Measurements from ENCODE around the gene FNDC11.
"Not testable (repeated sequence)": the region's sequence is repeated elsewhere in the genome, so short reads cannot be mapped to it uniquely, and the experiment has no call there.

The FNDC11 gene

DNA sequence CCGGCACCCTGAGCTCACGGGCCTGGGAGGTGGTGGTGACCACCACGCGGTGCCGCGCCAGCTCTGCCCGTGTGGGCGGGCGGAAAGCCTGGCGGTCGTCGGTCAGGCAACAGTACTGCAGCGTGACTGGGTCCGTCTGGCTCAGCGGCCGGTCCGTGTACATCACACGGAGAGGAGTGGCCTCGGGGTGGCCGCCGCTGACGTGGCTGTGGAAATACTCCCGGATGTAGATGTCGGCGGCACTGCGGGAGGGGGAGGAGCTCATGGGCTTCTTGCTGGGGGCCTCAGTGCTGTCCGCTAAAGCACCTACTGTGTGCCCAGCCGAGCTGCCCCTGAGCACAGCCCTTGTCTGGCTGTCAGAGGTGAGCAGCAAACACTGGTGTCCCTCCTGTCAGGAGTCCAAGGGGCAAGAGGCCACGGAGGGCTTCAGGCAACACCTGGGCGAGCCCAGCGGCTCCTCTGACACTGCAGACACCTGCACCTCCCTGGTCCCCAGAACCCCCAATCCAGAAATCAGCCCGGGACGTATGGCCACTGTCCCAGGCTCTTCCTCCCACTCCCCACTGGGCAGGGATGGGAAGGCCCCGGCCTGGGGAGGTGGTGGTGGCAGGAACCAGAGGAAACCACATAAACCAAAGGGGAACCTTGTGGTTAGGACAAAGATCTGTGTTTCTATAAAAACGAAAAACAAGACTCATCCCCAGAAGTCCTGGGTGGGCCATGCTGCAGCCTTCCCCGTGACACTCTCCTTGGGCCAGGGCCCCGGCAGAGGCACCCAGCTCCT, 13.6 kb downstream of the FNDC11 start:
- TF ChIP-seq ZFX (IDR thresholded peaks at IDR 0.05; ENCODE audit: borderline replicate concordance): no peak
- TF ChIP-seq, protein P1, sequence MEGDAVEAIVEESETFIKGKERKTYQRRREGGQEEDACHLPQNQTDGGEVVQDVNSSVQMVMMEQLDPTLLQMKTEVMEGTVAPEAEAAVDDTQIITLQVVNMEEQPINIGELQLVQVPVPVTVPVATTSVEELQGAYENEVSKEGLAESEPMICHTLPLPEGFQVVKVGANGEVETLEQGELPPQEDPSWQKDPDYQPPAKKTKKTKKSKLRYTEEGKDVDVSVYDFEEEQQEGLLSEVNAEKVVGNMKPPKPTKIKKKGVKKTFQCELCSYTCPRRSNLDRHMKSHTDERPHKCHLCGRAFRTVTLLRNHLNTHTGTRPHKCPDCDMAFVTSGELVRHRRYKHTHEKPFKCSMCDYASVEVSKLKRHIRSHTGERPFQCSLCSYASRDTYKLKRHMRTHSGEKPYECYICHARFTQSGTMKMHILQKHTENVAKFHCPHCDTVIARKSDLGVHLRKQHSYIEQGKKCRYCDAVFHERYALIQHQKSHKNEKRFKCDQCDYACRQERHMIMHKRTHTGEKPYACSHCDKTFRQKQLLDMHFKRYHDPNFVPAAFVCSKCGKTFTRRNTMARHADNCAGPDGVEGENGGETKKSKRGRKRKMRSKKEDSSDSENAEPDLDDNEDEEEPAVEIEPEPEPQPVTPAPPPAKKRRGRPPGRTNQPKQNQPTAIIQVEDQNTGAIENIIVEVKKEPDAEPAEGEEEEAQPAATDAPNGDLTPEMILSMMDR (IDR thresholded peaks at IDR 0.05): no peak
- peak overlapping the region; percentile 35; the same call in 1 of the 2 replicates for H3K27ac ChIP-seq

DNA sequence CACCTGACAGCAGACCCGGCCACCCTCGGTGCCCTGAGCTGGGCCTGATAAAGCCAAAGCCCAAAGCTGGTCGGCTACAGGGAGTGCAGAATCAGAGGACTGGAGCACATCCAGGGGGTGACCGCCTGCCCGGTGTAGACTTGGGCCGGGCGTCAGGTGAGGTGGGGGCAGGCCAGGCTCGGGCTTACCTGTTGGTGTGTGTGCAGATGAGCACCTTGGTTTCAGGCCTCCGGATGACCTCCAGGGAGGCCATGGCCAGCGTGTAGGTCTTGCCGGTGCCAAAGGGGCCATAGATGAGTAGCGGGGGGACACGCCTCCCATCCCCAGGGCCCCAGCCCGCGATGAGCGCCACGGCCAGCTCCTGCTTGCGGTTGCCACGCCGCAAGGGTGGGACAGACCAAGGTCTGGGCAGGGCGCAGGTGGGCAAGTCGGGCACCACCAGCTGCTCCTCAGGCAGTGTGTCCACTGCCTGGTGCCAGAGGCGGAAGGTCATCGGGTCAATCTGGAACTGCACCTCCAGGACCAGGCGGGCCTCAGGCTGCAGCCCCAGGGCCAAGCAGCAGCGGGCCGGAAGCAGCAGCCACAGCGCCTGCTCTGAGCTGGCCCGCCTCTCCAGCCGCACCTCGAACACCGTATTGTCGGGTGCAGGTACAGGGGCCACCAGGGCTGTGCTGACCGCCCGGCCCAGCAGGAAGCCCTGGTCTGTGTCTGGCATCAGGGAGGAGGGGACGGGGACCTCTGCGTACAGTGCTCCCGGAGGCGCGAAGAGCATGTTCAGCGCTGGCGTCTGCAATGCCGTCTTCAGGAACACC, 14.4 kb downstream of the FNDC11 start:
- TF ChIP-seq, protein P1 (IDR thresholded peaks at IDR 0.05): no peak
- TF ChIP-seq ZFX (IDR thresholded peaks at IDR 0.05; ENCODE audit: borderline replicate concordance): no peak
- H3K27ac ChIP-seq: no peak overlapping the region

DNA sequence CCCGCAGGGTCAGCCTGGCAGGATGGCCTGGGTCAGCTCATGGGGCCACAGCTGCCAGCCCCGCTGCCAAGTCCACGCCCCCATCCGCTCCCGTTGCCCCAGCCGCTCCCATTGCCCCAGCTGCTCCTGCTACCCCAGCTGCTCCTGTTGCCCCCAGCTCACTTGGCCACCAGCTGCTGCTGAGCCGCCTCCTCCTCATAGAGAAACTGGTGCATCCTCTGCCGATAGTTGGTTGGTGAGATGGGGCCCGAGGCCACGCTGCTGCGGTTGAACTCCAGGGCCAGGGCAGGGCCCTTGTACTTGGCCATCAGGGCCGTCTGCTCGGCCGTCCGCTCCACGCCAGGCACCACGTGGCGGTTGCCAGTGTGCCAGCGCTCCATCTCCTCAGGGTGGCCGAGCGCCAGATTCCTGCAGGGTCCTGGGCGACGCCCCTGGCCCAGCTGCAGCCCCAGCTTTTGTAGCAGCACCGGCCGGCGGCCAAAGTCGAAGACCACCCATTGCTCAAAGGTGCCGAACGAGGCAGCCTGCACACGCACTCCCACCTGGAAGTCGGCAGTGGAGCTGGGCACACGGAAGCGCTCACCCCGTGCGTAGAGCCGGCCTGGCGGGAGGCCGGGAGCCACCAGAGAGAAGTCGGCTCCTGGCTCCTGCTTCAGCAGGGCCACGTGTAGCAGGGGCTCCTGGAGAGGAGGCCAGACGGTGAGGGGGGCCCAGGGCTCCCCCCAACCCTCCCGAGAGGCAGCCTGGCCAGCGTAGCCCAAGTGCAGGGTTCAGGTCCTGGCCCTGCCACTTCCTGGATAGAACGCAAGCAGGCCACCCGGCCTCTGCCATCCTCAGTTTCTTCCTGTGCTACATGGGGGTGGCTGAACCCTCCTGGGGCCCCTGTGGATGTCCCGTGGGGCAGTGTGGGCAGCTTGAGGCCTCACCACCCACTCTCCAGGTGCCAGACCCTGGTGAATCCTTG, 15.3 kb downstream of the FNDC11 start:
- no peak overlapping the region for H3K27ac ChIP-seq
- TF ChIP-seq, protein P1 (IDR thresholded peaks at IDR 0.05): no peak
- no peak for TF ChIP-seq ZFX (IDR thresholded peaks at IDR 0.05; ENCODE audit: borderline replicate concordance)

DNA sequence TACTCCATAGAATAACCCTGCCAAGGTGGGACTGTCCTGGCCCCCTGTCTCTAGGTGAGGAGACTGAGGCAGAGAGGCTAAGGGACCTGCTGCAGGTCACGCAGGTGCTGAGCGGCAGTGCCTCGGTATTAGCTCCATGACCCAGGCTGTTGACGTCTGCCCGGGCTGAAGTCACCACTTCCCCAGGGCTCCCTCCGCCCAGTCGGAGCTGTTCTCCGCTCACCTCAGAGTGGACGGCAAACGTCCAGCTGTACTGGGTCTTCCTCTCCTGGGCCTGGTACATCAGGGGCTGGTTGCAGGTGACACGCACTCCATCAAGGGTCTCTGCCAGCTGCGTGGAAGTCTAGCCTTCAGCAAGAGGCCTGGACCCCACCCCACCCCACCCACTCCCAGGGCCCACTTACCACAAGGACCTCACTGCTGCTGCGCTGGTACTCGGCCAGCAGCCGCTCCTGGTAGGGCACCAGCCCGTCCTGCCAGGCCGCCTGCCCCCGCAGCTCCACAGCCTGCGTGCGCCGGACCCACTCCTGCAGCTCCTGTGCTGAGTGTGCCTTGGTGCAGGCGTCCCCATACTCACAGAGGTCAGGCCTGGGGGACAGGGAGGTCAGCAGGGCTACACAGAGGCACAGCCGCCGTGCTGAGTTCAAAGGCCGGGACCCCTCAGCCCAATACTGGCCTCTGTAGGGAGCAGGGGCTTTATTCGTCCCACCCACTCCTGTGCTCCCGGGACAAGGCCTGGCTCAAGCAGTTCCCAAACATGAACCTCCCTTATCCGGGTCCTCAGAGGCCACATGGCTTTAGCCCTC, 16.5 kb downstream of the FNDC11 start:
- no peak overlapping the region for H3K27ac ChIP-seq
- no peak for TF ChIP-seq ZFX (IDR thresholded peaks at IDR 0.05; ENCODE audit: borderline replicate concordance)
- TF ChIP-seq, protein P1 (IDR thresholded peaks at IDR 0.05): no peak

DNA sequence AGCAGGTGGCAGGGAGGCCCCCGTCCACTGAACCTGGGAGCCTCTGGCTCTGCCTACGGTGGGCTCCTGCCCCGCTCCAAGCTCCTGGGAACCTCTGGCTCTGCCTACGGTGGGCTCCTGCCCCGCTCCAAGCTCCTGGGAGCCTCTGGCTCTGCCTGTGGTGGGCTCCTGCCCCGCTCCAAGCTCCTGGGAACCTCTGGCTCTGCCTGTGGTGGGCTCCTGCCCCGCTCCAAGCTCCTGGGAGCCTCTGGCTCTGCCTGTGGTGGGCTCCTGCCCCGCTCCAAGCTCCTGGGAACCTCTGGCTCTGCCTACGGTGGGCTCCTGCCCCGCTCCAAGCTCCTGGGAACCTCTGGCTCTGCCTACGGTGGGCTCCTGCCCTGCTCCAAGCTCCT, 17.1 kb downstream of the FNDC11 start:
- H3K27ac ChIP-seq: not testable (repeated sequence)

DNA sequence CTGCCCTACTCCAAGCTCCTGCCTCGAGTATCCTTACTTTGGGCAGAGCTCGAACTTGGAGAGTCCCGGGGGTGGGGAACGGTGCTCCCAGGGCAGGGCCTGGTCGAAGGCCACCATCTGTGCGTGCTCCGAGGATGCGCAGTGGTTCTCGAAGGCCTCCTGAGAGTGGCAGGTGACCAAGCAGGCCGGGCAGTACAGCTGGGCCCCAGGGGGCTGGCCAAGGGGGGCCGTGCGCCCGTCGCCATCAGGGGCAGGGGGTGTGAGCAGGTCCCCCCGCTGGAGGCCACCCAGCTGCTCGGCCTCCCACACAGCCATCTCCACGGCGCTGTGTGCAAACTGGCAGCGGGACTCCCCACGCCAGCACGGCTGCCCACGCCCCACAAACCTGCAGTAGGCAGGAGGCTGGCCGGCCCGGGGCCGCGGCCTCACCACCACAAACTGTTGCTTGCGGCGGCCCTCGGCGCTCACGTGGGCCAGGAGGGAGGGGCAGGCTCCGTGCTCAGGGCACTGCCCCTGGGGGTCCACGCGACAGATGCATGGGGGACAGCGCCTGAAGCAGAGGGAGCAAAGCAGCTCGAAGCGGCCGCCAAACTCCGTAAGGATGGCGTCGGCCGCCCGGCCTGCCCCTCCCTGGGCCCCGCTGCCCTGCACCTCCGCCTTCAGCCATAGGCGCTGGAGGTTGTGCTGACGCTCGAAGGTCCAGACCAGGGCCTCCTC, 18.3 kb downstream of the FNDC11 start:
- no peak overlapping the region for H3K27ac ChIP-seq
- TF ChIP-seq ZFX (IDR thresholded peaks at IDR 0.05; ENCODE audit: borderline replicate concordance): no peak
- TF ChIP-seq, protein P1 (IDR thresholded peaks at IDR 0.05): no peak
